ENCODE measurements around the gene KCNK4.
"Not testable (repeated sequence)": the region's sequence is repeated elsewhere in the genome, so short reads cannot be mapped to it uniquely, and the experiment has no call there.

KCNK4 gene

GRCh38 chr11:64303109-64304031 is 12.3 kb downstream of the KCNK4 start:
- peaks cover 35% of the 10 kb centered on the region for H3K27me3 Mint-ChIP-seq
- H3K9me3 Mint-ChIP-seq, result no peaks in the 10 kb centered on the region
- H3K4me3 Mint-ChIP-seq, result peak overlapping the region; percentile 86
- ATAC-seq (no peak), DNase-seq (no peak)
- H3K36me3 Mint-ChIP-seq (ENCODE audit: low read depth), result peaks cover 10% of the 10 kb centered on the region
- H3K4me1 Mint-ChIP-seq, result peaks cover 41% of the 10 kb centered on the region
- H3K27ac Mint-ChIP-seq, result no peak overlapping the region

- ATAC-seq (no peak), DNase-seq (no peak)
- Mint-ChIP-seq H3K4me1 (peaks cover 41% of the 10 kb centered on the region), H3K27ac (peak overlapping the region; percentile 97), H3K36me3 (ENCODE audit: low read depth) (peaks cover 10% of the 10 kb centered on the region), H3K27me3 (peaks cover 29% of the 10 kb centered on the region), H3K9me3 (no peaks in the 10 kb centered on the region), H3K4me3 (peak overlapping the region; percentile 86)
Measured at GRCh38 chr11:64304032-64304315, 12.9 kb downstream of the KCNK4 start.

GRCh38 chr11:64304316-64305072 is 13.4 kb downstream of the KCNK4 start:
- ATAC-seq, result peak; percentile 66
- peaks cover 25% of the 10 kb centered on the region for H3K27me3 Mint-ChIP-seq
- H3K36me3 Mint-ChIP-seq (ENCODE audit: low read depth), result peaks cover 13% of the 10 kb centered on the region
- DNase-seq, result peak; percentile 98
- H3K4me3 Mint-ChIP-seq, result peak overlapping the region; percentile 86
- no peaks in the 10 kb centered on the region for H3K9me3 Mint-ChIP-seq
- H3K4me1 Mint-ChIP-seq, result peaks cover 42% of the 10 kb centered on the region
- peak overlapping the region; percentile 97 for H3K27ac Mint-ChIP-seq

GRCh38 chr11:64305075-64305690 is 14.1 kb downstream of the KCNK4 start, which contains the start of gene ESRRA:
Gene ESRRA (plus strand): TSS chr11:64305524. CDS start chr11:64307180, 1,656 bp downstream.
- DNase-seq (peak; percentile 100), ATAC-seq (peak; percentile 72)
- H3K4me1 Mint-ChIP-seq, result peaks cover 38% of the 10 kb centered on the region
- no peaks in the 10 kb centered on the region for H3K9me3 Mint-ChIP-seq
- H3K36me3 Mint-ChIP-seq (ENCODE audit: low read depth), result peaks cover 13% of the 10 kb centered on the region
- peaks cover 19% of the 10 kb centered on the region for H3K27me3 Mint-ChIP-seq
- peak within 1 kb of the TSS; percentile 99 for H3K4me3 Mint-ChIP-seq
- H3K27ac Mint-ChIP-seq, result peak within 1 kb of the TSS; percentile 97

GRCh38 chr11:64305691-64306562 is 14.8 kb downstream of the KCNK4 start:
- peak; percentile 77 for DNase-seq
- Mint-ChIP-seq H3K9me3 (no peaks in the 10 kb centered on the region), H3K27ac (peak overlapping the region; percentile 96), H3K4me1 (peaks cover 34% of the 10 kb centered on the region), H3K36me3 (ENCODE audit: low read depth) (peaks cover 15% of the 10 kb centered on the region), H3K4me3 (peak overlapping the region; percentile 99), H3K27me3 (peaks cover 11% of the 10 kb centered on the region)
- peak; percentile 21 for ATAC-seq

GRCh38 chr11:64306563-64306875 is 15.4 kb downstream of the KCNK4 start:
- Mint-ChIP-seq H3K27ac (peak overlapping the region; percentile 96), H3K27me3 (peaks cover 9% of the 10 kb centered on the region), H3K36me3 (ENCODE audit: low read depth) (peaks cover 17% of the 10 kb centered on the region), H3K9me3 (no peaks in the 10 kb centered on the region), H3K4me1 (peaks cover 35% of the 10 kb centered on the region), H3K4me3 (peak overlapping the region; percentile 99)
- no peak for DNase-seq
- ATAC-seq, result no peak

GRCh38 chr11:64306876-64307622 is 15.9 kb downstream of the KCNK4 start:
- peaks cover 17% of the 10 kb centered on the region for H3K36me3 Mint-ChIP-seq (ENCODE audit: low read depth)
- no peak for DNase-seq

GRCh38 chr11:64307795-64308194 is 16.7 kb downstream of the KCNK4 start:
- Mint-ChIP-seq H3K4me1 (peaks cover 40% of the 10 kb centered on the region), H3K27ac (peak overlapping the region; percentile 76)
- not testable (repeated sequence) for H3K9me3 Mint-ChIP-seq

More at GRCh38 chr11:64306876-64307622, 15.9 kb downstream of the KCNK4 start:
- peak overlapping the region; percentile 99 for H3K4me3 Mint-ChIP-seq
- peaks cover 35% of the 10 kb centered on the region for H3K4me1 Mint-ChIP-seq
- no peak for ATAC-seq
- H3K27me3 Mint-ChIP-seq, result peaks cover 4% of the 10 kb centered on the region
- no peaks in the 10 kb centered on the region for H3K9me3 Mint-ChIP-seq
- H3K27ac Mint-ChIP-seq, result peak overlapping the region; percentile 96

GRCh38 chr11:64312947-64313346 is 21.8 kb downstream of the KCNK4 start:
- DNase-seq (no peak), ATAC-seq (no peak)
- Mint-ChIP-seq H3K4me1 (peaks cover 36% of the 10 kb centered on the region), H3K9me3 (no peaks in the 10 kb centered on the region), H3K36me3 (ENCODE audit: low read depth) (peaks cover 32% of the 10 kb centered on the region), H3K27ac (peak overlapping the region; percentile 71), H3K4me3 (no peak overlapping the region), H3K27me3 (no peaks in the 10 kb centered on the region)

More at GRCh38 chr11:64307795-64308194, 16.7 kb downstream of the KCNK4 start:
- Mint-ChIP-seq H3K4me3 (peak overlapping the region; percentile 70), H3K36me3 (ENCODE audit: low read depth) (peaks cover 20% of the 10 kb centered on the region)
- DNase-seq, ATAC-seq, H3K27me3 Mint-ChIP-seq: not testable (repeated sequence)

- peak overlapping the region; percentile 43 for H3K27ac Mint-ChIP-seq
- peaks cover 32% of the 10 kb centered on the region for H3K36me3 Mint-ChIP-seq (ENCODE audit: low read depth)
Measured at GRCh38 chr11:64313491-64314145, 22.5 kb downstream of the KCNK4 start.

GRCh38 chr11:64314146-64314804 is 23.2 kb downstream of the KCNK4 start:
- Mint-ChIP-seq H3K4me1 (peaks cover 40% of the 10 kb centered on the region), H3K36me3 (ENCODE audit: low read depth) (peaks cover 34% of the 10 kb centered on the region), H3K27ac (no peak overlapping the region), H3K4me3 (no peak overlapping the region), H3K9me3 (no peaks in the 10 kb centered on the region), H3K27me3 (no peaks in the 10 kb centered on the region)
- ATAC-seq (no peak), DNase-seq (no peak)

More at GRCh38 chr11:64313491-64314145, 22.5 kb downstream of the KCNK4 start:
- Mint-ChIP-seq H3K9me3 (no peaks in the 10 kb centered on the region), H3K4me1 (peaks cover 37% of the 10 kb centered on the region), H3K27me3 (no peaks in the 10 kb centered on the region), H3K4me3 (no peak overlapping the region)
- no peak for ATAC-seq
- no peak for DNase-seq

GRCh38 chr11:64314805-64315561 is 23.9 kb downstream of the KCNK4 start:
- peak overlapping the region; percentile 31 for H3K27ac Mint-ChIP-seq
- peaks cover 40% of the 10 kb centered on the region for H3K4me1 Mint-ChIP-seq
- peaks cover 32% of the 10 kb centered on the region for H3K36me3 Mint-ChIP-seq (ENCODE audit: low read depth)
- ATAC-seq, result no peak
- DNase-seq, result no peak
- peak overlapping the region; percentile 43 for H3K4me3 Mint-ChIP-seq
- H3K9me3 Mint-ChIP-seq, result no peaks in the 10 kb centered on the region
- H3K27me3 Mint-ChIP-seq, result no peaks in the 10 kb centered on the region
